Activated effector memory CD4-positive, alpha-beta T cell treated with anti-CD3 and anti-CD28 coated beads, Interleukin-2, amount 50 U/mL, for 16 hours (primary cell): ENCODE data around the gene ITGAL.
"Not testable (repeated sequence)": the region's sequence is repeated elsewhere in the genome, so short reads cannot be mapped to it uniquely, and the experiment has no call there.

Source experiments
- DNase-seq: peaks from one replicate; pipeline ENCODE4 v3.0.0-alpha.2; 2020

The ITGAL gene

GRCh38 chr16:30472328-30472942, at the start of gene ITGAL:
Gene ITGAL (plus strand): TSS chr16:30472742. CDS start chr16:30472838, 96 bp downstream.
- DNase-seq, result peak; percentile 93

GRCh38 chr16:30428055-30428454, 44.5 kb upstream of the ITGAL start:
- DNase-seq, result no peak

GRCh38 chr16:30429418-30429677, 43.2 kb upstream of the ITGAL start:
- no peak for DNase-seq

GRCh38 chr16:30429678-30430427, 42.7 kb upstream of the ITGAL start, which contains the start of gene DCTPP1:
Gene DCTPP1 (minus strand): TSS chr16:30430030. CDS start chr16:30429980, 50 bp downstream.
- DNase-seq, result peak; percentile 98

GRCh38 chr16:30430428-30430970, 42.0 kb upstream of the ITGAL start:
- DNase-seq, result no peak

GRCh38 chr16:30434852-30435251, 37.7 kb upstream of the ITGAL start:
- DNase-seq, result peak; percentile 78

- no peak for DNase-seq
Measured at GRCh38 chr16:30437511-30438046, 35.0 kb upstream of the ITGAL start.

- no peak for DNase-seq
Measured at GRCh38 chr16:30438835-30439234, 33.7 kb upstream of the ITGAL start.

GRCh38 chr16:30439720-30440348, 32.7 kb upstream of the ITGAL start:
- DNase-seq, result no peak

GRCh38 chr16:30443631-30444030, 28.9 kb upstream of the ITGAL start:
- no peak for DNase-seq

- DNase-seq, result no peak
Measured at GRCh38 chr16:30444231-30445148, 28.1 kb upstream of the ITGAL start.

GRCh38 chr16:30445149-30445407, 27.5 kb upstream of the ITGAL start:
- no peak for DNase-seq

GRCh38 chr16:30445408-30446202, 26.9 kb upstream of the ITGAL start, which contains the start of gene SEPHS2:
Gene SEPHS2 (minus strand): TSS chr16:30445874. CDS start chr16:30445727, 147 bp downstream.
- DNase-seq, result peak; percentile 97

GRCh38 chr16:30446203-30446595, 26.3 kb upstream of the ITGAL start:
- no peak for DNase-seq

GRCh38 chr16:30447512-30448226, 24.9 kb upstream of the ITGAL start:
- DNase-seq, result no peak

- no peak for DNase-seq
Measured at GRCh38 chr16:30449116-30449435, 23.5 kb upstream of the ITGAL start.

- not testable (repeated sequence) for DNase-seq
Measured at GRCh38 chr16:30452709-30453580, 19.6 kb upstream of the ITGAL start.

GRCh38 chr16:30456302-30456701, 16.2 kb upstream of the ITGAL start:
- DNase-seq, result no peak

GRCh38 chr16:30457256-30457655, 15.3 kb upstream of the ITGAL start:
- DNase-seq, result no peak
